WTC11 (cell line): ENCODE data around the gene CD34.

ENCODE experiments used
- CTCF ChIP-seq: fragments of 200-600 bp; IDR thresholded peaks from 2 replicates; pipeline ENCODE4 v1.8.0; 2022; ENCODE audit warnings: antibody characterized with exemption
- E2F1 ChIP-seq: sonication (generic); formaldehyde crosslinking; IDR thresholded peaks from 2 replicates; pipeline ENCODE4 v1.8.0; 2022; ENCODE audit warnings: mild to moderate bottlenecking, missing genetic modification reagents
- GRHL2 ChIP-seq: fragments of 250-450 bp; sonication (Bioruptor Pico); IDR thresholded peaks from 2 replicates; pipeline ENCODE4 v1.8.0; 2022; ENCODE audit warnings: mild to moderate bottlenecking, moderate library complexity; ENCODE audit not compliant: insufficient replicate concordance, severe bottlenecking
- MAX ChIP-seq: sonication (generic); formaldehyde crosslinking; IDR thresholded peaks from 2 replicates; pipeline ENCODE4 v1.8.0; 2022; ENCODE audit warnings: mild to moderate bottlenecking, missing genetic modification reagents

GRCh38 chr1:207960346-207960745, 49.4 kb upstream of the CD34 start:
- no peak for TF ChIP-seq E2F1
- TF ChIP-seq GRHL2 (CRISPR knock-in tag), result no peak
- TF ChIP-seq CTCF, result no peak
- TF ChIP-seq MAX (CRISPR knock-in tag), result no peak
